Breast epithelium (tissue), 3 donors: ENCODE results near the gene PNKD.

Experiments used
- CTCF ChIP-seq, 3 donors: fragments of 450-650 bp; IDR thresholded peaks; one replicate each; pipeline ENCODE4 v1.5.1; 2016 to 2017; ENCODE audit warnings: antibody characterized with exemption in 3 of 3, mild to moderate bottlenecking in 3 of 3, moderate library complexity in 3 of 3
- POLR2A ChIP-seq: fragments of 450-650 bp; IDR thresholded peaks from one replicate; pipeline ENCODE4 v1.6.1; 2016; ENCODE audit warnings: antibody characterized with exemption, mild to moderate bottlenecking, moderate library complexity

- TF ChIP-seq CTCF (IDR thresholded peaks at IDR 0.05) (no peak), POLR2A (no peak)
These were observed 73.9 kb downstream of the PNKD start for GRCh38 chr2:218344090-218344754.
